Measurements from ENCODE around the gene MFN2. TPM values are rescaled to one million over a fixed set of nuclear protein-coding genes. Genes with fewer than 3 reads are reported as not detected.
"Not testable (repeated sequence)": the region's sequence is repeated elsewhere in the genome, so short reads cannot be mapped to it uniquely, and the experiment has no call there.

The MFN2 gene
- total RNA-seq, 1 donor from 2014 or later = 68.6 TPM

GRCh38 chr1:11989669-11990068 is 9.4 kb downstream of the MFN2 start:
- ATAC-seq = no peak
- intact Hi-C loops (cut with DNase I) = no loop called here
- DNase-seq (ENCODE audit: low spot score) = no peak

GRCh38 chr1:11990303-11991032 is 10.2 kb downstream of the MFN2 start:
- peak; percentile 48 for ATAC-seq
- intact Hi-C loops (cut with DNase I) = no loop called here
- no peak for DNase-seq (ENCODE audit: low spot score)

- ATAC-seq (no peak), DNase-seq (ENCODE audit: low spot score) (no peak)
- intact Hi-C loops (cut with DNase I) = no loop called here
Observed at GRCh38 chr1:11991969-11992676, 11.9 kb downstream of the MFN2 start.

- DNase-seq (ENCODE audit: low spot score) (no peak), ATAC-seq (no peak)
- intact Hi-C loops (cut with DNase I) = no loop called here
Observed at GRCh38 chr1:11997081-11997850, 17.0 kb downstream of the MFN2 start.

- intact Hi-C loops (cut with DNase I) = no loop called here
- no peak for DNase-seq (ENCODE audit: low spot score)
- ATAC-seq = no peak
Observed at GRCh38 chr1:11998636-11999035, 18.4 kb downstream of the MFN2 start.

GRCh38 chr1:11999236-11999635 is 19.0 kb downstream of the MFN2 start:
- intact Hi-C loops (cut with DNase I) = no loop called here
- ATAC-seq (no peak), DNase-seq (ENCODE audit: low spot score) (no peak)

- DNase-seq (ENCODE audit: low spot score) = no peak
- no peak for ATAC-seq
- intact Hi-C loops (cut with DNase I) = no loop called here
Observed at GRCh38 chr1:12001249-12001917, 21.1 kb downstream of the MFN2 start.

- no peak for DNase-seq (ENCODE audit: low spot score)
- ATAC-seq = peak; percentile 32
- intact Hi-C loops (cut with DNase I) = no loop called here
Observed at GRCh38 chr1:12001996-12002493, 21.8 kb downstream of the MFN2 start.

- ATAC-seq = no peak
- no peak for DNase-seq (ENCODE audit: low spot score)
- intact Hi-C loops (cut with DNase I) = no loop called here
Observed at GRCh38 chr1:12003762-12004161, 23.5 kb downstream of the MFN2 start.

GRCh38 chr1:12005488-12006166 is 25.4 kb downstream of the MFN2 start:
- DNase-seq (ENCODE audit: low spot score) (no peak), ATAC-seq (no peak)
- intact Hi-C loops (cut with DNase I) = no loop called here

- no peak for ATAC-seq
- intact Hi-C loops (cut with DNase I) = no loop called here
- DNase-seq (ENCODE audit: low spot score) = no peak
Observed at GRCh38 chr1:12006167-12006921, 26.1 kb downstream of the MFN2 start.

- ATAC-seq (no peak), DNase-seq (ENCODE audit: low spot score) (no peak)
- intact Hi-C loops (cut with DNase I) = no loop called here
Observed at GRCh38 chr1:12007204-12007603, 27.0 kb downstream of the MFN2 start.

- intact Hi-C loops (cut with DNase I); DNase-seq (ENCODE audit: low spot score); ATAC-seq: not testable (repeated sequence)
Observed at GRCh38 chr1:12008355-12008754, 28.1 kb downstream of the MFN2 start.

GRCh38 chr1:12009318-12009947 is 29.2 kb downstream of the MFN2 start:
- ATAC-seq (no peak), DNase-seq (ENCODE audit: low spot score) (no peak)
- intact Hi-C loops (cut with DNase I) = no loop called here

GRCh38 chr1:12010746-12011570 is 30.7 kb downstream of the MFN2 start:
- intact Hi-C loops (cut with DNase I) = no loop called here
- ATAC-seq = no peak
- no peak for DNase-seq (ENCODE audit: low spot score)

- intact Hi-C loops (cut with DNase I) = no loop called here
- ATAC-seq = no peak
- no peak for DNase-seq (ENCODE audit: low spot score)
Observed at GRCh38 chr1:12011998-12012397, 31.8 kb downstream of the MFN2 start.

Measured in sciatic nerve (tissue), 2 donors.